GM23338 (cell line): ENCODE data around the gene TICRR. TPM values are rescaled to one million over a fixed set of nuclear protein-coding genes. Genes with fewer than 3 reads are reported as not detected.

Experiments used
- ATAC-seq: fragments of 200-7000 bp; cut with Tn5 transposase; 3 replicates; pipeline ENCODE4 v1.9.1; 2020
- DNase-seq: peaks from one replicate; pipeline ENCODE4 v3.0.0-alpha.2; 2015; ENCODE audit warnings: low spot score
- H2AFZ ChIP-seq: fragments of 200-600 bp; sonication (generic); 2 replicates; pipeline ENCODE4 v1.8.0; 2016; ENCODE audit warnings: antibody characterized with exemption, mild to moderate bottlenecking, moderate library complexity
- H3F3A ChIP-seq: fragments of 200-600 bp; sonication (generic); replicated peaks from 2 replicates; pipeline ENCODE4 v1.8.0; 2017; ENCODE audit warnings: antibody characterized with exemption, mixed run types, low read depth
- H3K27ac ChIP-seq: fragments of 200-600 bp; sonication (generic); 2 replicates; pipeline ENCODE4 v1.6.1; 2016; ENCODE audit warnings: low read depth
- H3K27me3 ChIP-seq: fragments of 200-600 bp; sonication (generic); 2 replicates; pipeline ENCODE4 v1.8.0; 2016; ENCODE audit warnings: mild to moderate bottlenecking, mixed run types, moderate library complexity; ENCODE audit not compliant: insufficient read depth
- H3K36me3 ChIP-seq: fragments of 200-600 bp; sonication (generic); 2 replicates; pipeline ENCODE4 v1.8.0; 2016; ENCODE audit warnings: mild to moderate bottlenecking; ENCODE audit not compliant: insufficient read depth
- H3K4me1 ChIP-seq: fragments of 200-600 bp; sonication (generic); 2 replicates; pipeline ENCODE4 v1.8.0; 2016; ENCODE audit warnings: mild to moderate bottlenecking, moderate library complexity; ENCODE audit not compliant: insufficient read depth
- H3K4me2 ChIP-seq: fragments of 200-600 bp; sonication (generic); 2 replicates; pipeline ENCODE4 v1.7.1; 2017; ENCODE audit warnings: mixed run types
- H3K4me3 ChIP-seq: fragments of 200-600 bp; sonication (generic); 2 replicates; pipeline ENCODE4 v1.6.1; 2016; ENCODE audit warnings: mixed run types
- H3K79me2 ChIP-seq: fragments of 200-600 bp; sonication (generic); replicated peaks from 2 replicates; pipeline ENCODE4 v1.8.0; 2017; ENCODE audit warnings: mild to moderate bottlenecking; ENCODE audit not compliant: insufficient read depth
- H3K9me2 ChIP-seq: fragments of 200-600 bp; sonication (generic); 2 replicates; pipeline ENCODE4 v1.8.0; 2017; ENCODE audit not compliant: insufficient read depth
- H4K20me1 ChIP-seq: fragments of 200-600 bp; sonication (generic); replicated peaks from 2 replicates; pipeline ENCODE4 v1.8.0; 2017; ENCODE audit warnings: mild to moderate bottlenecking; ENCODE audit not compliant: insufficient read depth
- H3K27ac Mint-ChIP-seq: 2 replicates; pipeline ENCODE4 v1.8.0; 2020; ENCODE audit warnings: inconsistent platforms, mild to moderate bottlenecking, moderate library complexity, mixed read lengths
- H3K27me3 Mint-ChIP-seq: 3 replicates; pipeline ENCODE4 v1.8.0; 2022; ENCODE audit warnings: low read depth, mild to moderate bottlenecking, moderate library complexity, mixed read lengths, inconsistent platforms; ENCODE audit not compliant: insufficient read depth, poor library complexity
- H3K36me3 Mint-ChIP-seq: 3 replicates; pipeline ENCODE4 v1.8.0; 2021; ENCODE audit warnings: low read depth, mild to moderate bottlenecking, inconsistent platforms, moderate library complexity, mixed read lengths
- H3K4me1 Mint-ChIP-seq: 3 replicates; pipeline ENCODE4 v1.8.0; 2020; ENCODE audit warnings: mild to moderate bottlenecking, inconsistent platforms, mixed read lengths
- H3K4me3 Mint-ChIP-seq: 3 replicates; pipeline ENCODE4 v1.8.0; 2021; ENCODE audit warnings: moderate library complexity, mild to moderate bottlenecking, inconsistent platforms, mixed read lengths
- H3K9me3 Mint-ChIP-seq: 3 replicates; pipeline ENCODE4 v1.8.0; 2020; ENCODE audit warnings: moderate library complexity, mild to moderate bottlenecking, inconsistent platforms, mixed read lengths
- CREB1 ChIP-seq: fragments of 250-450 bp; sonication (Bioruptor Pico); IDR thresholded peaks from 2 replicates; pipeline ENCODE4 v1.5.0; 2020; ENCODE audit warnings: low read depth, mild to moderate bottlenecking, moderate library complexity
- CTCF ChIP-seq, 2 experiments: fragments of 200-600 bp in 1 of 2; sonication (generic) in 1 of 2; conservative IDR thresholded peaks; 2 replicates each; pipeline versions ENCODE4 v1.5.1 to v1.6.1; 2016 to 2017; ENCODE audit warnings: antibody characterized with exemption in 2 of 2, low read depth in 2 of 2, mild to moderate bottlenecking in 2 of 2, moderate library complexity in 1 of 2
- ETS1 ChIP-seq: IDR thresholded peaks from 2 replicates; pipeline ENCODE4 v1.6.1; 2016; ENCODE audit warnings: antibody characterized with exemption
- EZH2 ChIP-seq: fragments of 200-600 bp; sonication (generic); IDR thresholded peaks from one replicate; pipeline ENCODE4 v1.8.0; 2017; ENCODE audit warnings: antibody characterized with exemption, mild to moderate bottlenecking, low read depth; ENCODE audit not compliant: unreplicated experiment
- EZH2phosphoT487 ChIP-seq: fragments of 200-600 bp; sonication (generic); IDR thresholded peaks from one replicate; pipeline ENCODE4 v1.8.1; 2018; ENCODE audit warnings: antibody characterized with exemption; ENCODE audit not compliant: unreplicated experiment
- JUNB ChIP-seq: IDR thresholded peaks from one replicate; pipeline ENCODE4 v1.6.1; 2016; ENCODE audit warnings: antibody characterized with exemption; ENCODE audit not compliant: unreplicated experiment
- NANOG ChIP-seq: IDR thresholded peaks from 2 replicates; pipeline ENCODE4 v1.6.1; 2016; ENCODE audit warnings: antibody characterized with exemption, borderline replicate concordance
- POLR2AphosphoS5 ChIP-seq: IDR thresholded peaks from 2 replicates; pipeline ENCODE4 v1.6.1; 2016; ENCODE audit warnings: antibody characterized with exemption, low read depth
- REST ChIP-seq: IDR thresholded peaks from one replicate; pipeline ENCODE4 v1.6.1; 2018; ENCODE audit warnings: antibody characterized with exemption; ENCODE audit not compliant: unreplicated experiment
- STAT1 ChIP-seq: IDR thresholded peaks from one replicate; pipeline ENCODE4 v1.6.1; 2016; ENCODE audit warnings: antibody characterized with exemption; ENCODE audit not compliant: unreplicated experiment
- ZNF114 ChIP-seq: fragments of 250-450 bp; sonication (Bioruptor Pico); IDR thresholded peaks from 2 replicates; pipeline ENCODE4 v1.5.0; 2020; ENCODE audit warnings: mild to moderate bottlenecking, moderate library complexity
- ZNF331 ChIP-seq: fragments of 250-450 bp; sonication (Bioruptor Pico); IDR thresholded peaks from 2 replicates; pipeline ENCODE4 v1.5.0; 2020; ENCODE audit warnings: low read depth, mild to moderate bottlenecking, moderate library complexity
- polyA plus RNA-seq: library from polyadenylated mRNA; unstranded; fragments of >200 nt; fragmentation: Nextera tagmentation; extraction: Ambion mirVana; gene quantifications from 2 replicates; pipeline ENCODE4 v1.2.1, GENCODE V29; 2016
- total RNA-seq: library from RNA; depleted of rRNA; stranded (reverse); fragments of >200 nt; shearing (Covaris generic); gene quantifications from 2 replicates; pipeline ENCODE4 v1.2.3, GENCODE V29; 2014

The TICRR gene
- total and polyA plus RNA-seq, 2 experiments from 2014 or later: 11.2 to 42.3 TPM

- no peak for TF ChIP-seq ZNF114 (CRISPR knock-in tag)
- H3K4me1 Mint-ChIP-seq: peaks cover 2% of the 10 kb centered on the region; the same call in 1 of the 3 replicates
- no peak overlapping the region for H3K27ac Mint-ChIP-seq
- no peak overlapping the region for H2AFZ ChIP-seq
- peaks cover 50% of the 10 kb centered on the region for H3K36me3 Mint-ChIP-seq
- peaks cover 3% of the 10 kb centered on the region; the same call in 1 of the 3 replicates for H3K9me3 Mint-ChIP-seq
- no peaks in the 10 kb centered on the region for H3K4me1 ChIP-seq
- no peak for ATAC-seq
- no peak overlapping the region for H3K27ac ChIP-seq
- H3K79me2 ChIP-seq: no peaks in the 10 kb centered on the region
- H3K36me3 ChIP-seq: peaks cover 6% of the 10 kb centered on the region; the same call in 1 of the 2 replicates
- H3K27me3 Mint-ChIP-seq: peaks cover 7% of the 10 kb centered on the region
- H3F3A ChIP-seq: no peaks in the 10 kb centered on the region
- H4K20me1 ChIP-seq: 0 out of 2 replicates have a peak, but pooled peaks cover 4% of the 10 kb centered on the region
- peaks cover 2% of the 10 kb centered on the region; the same call in 1 of the 2 replicates for H3K9me2 ChIP-seq
- no peak overlapping the region for H3K4me3 ChIP-seq
- H3K4me2 ChIP-seq: no peak overlapping the region
- H3K27me3 ChIP-seq: 0 out of 2 replicates have a peak, but pooled peaks cover 4% of the 10 kb centered on the region
- DNase-seq: no peak
- H3K4me3 Mint-ChIP-seq: no peak overlapping the region
These were observed 70.4 kb downstream of the TICRR start for GRCh38 chr15:89645680-89646079.

GRCh38 chr15:89646416-89647141 is 71.3 kb downstream of the TICRR start:
- H3K4me3 Mint-ChIP-seq: no peak overlapping the region
- H3K27me3 ChIP-seq: 0 out of 2 replicates have a peak, but pooled peaks cover 4% of the 10 kb centered on the region
- DNase-seq: no peak
- no peaks in the 10 kb centered on the region for H3K4me1 ChIP-seq
- no peak overlapping the region for H3K27ac Mint-ChIP-seq
- no peak overlapping the region for H2AFZ ChIP-seq
- peaks cover 43% of the 10 kb centered on the region for H3K36me3 Mint-ChIP-seq
- ATAC-seq: no peak
- peaks cover 6% of the 10 kb centered on the region for H3K27me3 Mint-ChIP-seq
- H3K36me3 ChIP-seq: no peaks in the 10 kb centered on the region; the same call in 1 of the 2 replicates
- no peak overlapping the region for H3K27ac ChIP-seq
- no peaks in the 10 kb centered on the region for H3K9me3 Mint-ChIP-seq
- no peaks in the 10 kb centered on the region for H3K79me2 ChIP-seq
- H3K9me2 ChIP-seq: peaks cover 2% of the 10 kb centered on the region; the same call in 1 of the 2 replicates
- H3K4me3 ChIP-seq: no peak overlapping the region
- no peak overlapping the region for H3K4me2 ChIP-seq
- no peaks in the 10 kb centered on the region for H3F3A ChIP-seq
- peaks cover 2% of the 10 kb centered on the region; the same call in 1 of the 3 replicates for H3K4me1 Mint-ChIP-seq
- 0 out of 2 replicates have a peak, but pooled peaks cover 4% of the 10 kb centered on the region for H4K20me1 ChIP-seq
- no peak for TF ChIP-seq REST
- TF ChIP-seq JUNB: no peak
- no peak for TF ChIP-seq ETS1
- no peak for TF ChIP-seq CREB1
- no peak for TF ChIP-seq EZH2
- no peak for TF ChIP-seq POLR2AphosphoS5
- no peak for TF ChIP-seq ZNF331
- no peak for TF ChIP-seq CTCF (conservative IDR thresholded peaks at IDR 0.05; ENCODE audit: low read depth in 2 of 2)
- TF ChIP-seq EZH2phosphoT487: no peak
- TF ChIP-seq NANOG: no peak
- no peak for TF ChIP-seq STAT1
- TF ChIP-seq ZNF114 (CRISPR knock-in tag): no peak
